Measurements from ENCODE around the gene GNAQ. TPM values are rescaled to one million over a fixed set of nuclear protein-coding genes. Genes with fewer than 3 reads are reported as not detected.

Gene GNAQ
- total RNA-seq, 2 experiments from 2014 or later = 22.4 to 22.7 TPM

DNA sequence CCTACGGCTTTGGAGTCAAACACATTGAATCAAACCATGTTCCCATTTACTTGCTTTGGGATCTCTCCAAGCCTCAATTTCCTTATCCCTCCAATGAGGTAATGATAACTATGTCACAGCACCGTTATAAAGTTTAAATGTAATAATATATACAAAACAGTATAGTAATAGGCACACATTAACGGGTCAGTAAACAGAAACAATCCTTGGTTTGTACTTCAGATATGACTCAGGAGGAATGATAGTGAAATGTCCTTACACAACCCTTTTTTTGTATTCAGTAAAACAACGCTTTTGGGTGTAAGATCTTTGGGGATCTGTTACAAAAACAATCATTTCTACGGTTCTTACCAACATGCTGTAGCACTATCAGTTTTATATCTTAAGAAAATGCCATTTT is 205.0 kb downstream of the GNAQ start:
- no peak overlapping the region for H3K27ac Mint-ChIP-seq
- H3K36me3 Mint-ChIP-seq = peaks cover 10% of the 10 kb centered on the region
- DNase-seq = no peak
- no peak overlapping the region for H3K4me3 Mint-ChIP-seq
- no peaks in the 10 kb centered on the region for H3K9me3 Mint-ChIP-seq
- no peaks in the 10 kb centered on the region for H3K27me3 Mint-ChIP-seq
- peaks cover 49% of the 10 kb centered on the region for H3K4me1 Mint-ChIP-seq

DNA sequence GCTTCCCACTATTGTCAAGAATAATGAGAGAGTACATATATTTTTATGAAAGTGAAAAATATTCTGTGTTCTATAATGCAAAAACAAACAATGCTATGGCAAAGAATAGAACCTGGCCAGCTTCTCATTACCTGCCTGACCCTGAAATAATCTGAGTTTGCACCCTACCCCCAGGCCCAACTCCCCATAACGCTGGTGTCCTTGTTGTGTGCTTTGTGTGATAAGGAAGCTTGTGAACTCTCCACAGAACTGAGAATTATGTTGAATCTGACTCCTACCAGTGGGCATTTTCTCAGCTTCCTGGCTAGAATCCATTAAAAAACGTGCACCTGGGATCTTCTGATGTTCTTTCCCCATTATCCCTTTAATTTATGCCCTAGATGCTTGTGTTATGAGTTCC is 205.5 kb downstream of the GNAQ start:
- H3K27ac Mint-ChIP-seq = no peak overlapping the region
- H3K4me1 Mint-ChIP-seq = peaks cover 44% of the 10 kb centered on the region
- H3K36me3 Mint-ChIP-seq = peaks cover 10% of the 10 kb centered on the region
- H3K9me3 Mint-ChIP-seq = no peaks in the 10 kb centered on the region
- no peaks in the 10 kb centered on the region for H3K27me3 Mint-ChIP-seq
- DNase-seq = no peak
- no peak overlapping the region for H3K4me3 Mint-ChIP-seq

DNA sequence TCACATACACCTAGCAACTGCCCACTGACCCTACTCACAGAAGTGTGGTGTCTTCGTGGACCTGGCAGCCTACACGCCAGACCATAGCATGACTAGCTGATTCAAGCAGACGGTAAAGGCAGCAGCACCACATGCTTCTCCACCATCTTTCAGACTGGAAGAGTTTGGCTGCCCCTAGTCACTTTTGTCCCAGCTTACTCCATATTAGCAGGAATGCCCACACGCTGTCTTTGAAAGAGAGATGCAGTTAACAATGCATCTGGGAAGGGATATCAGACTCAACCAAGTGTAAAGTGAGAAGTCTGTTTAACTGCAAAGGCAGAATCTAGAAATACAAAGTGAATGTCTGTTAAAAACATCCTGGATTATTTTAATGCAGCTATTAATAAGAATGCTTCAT is 206.2 kb downstream of the GNAQ start:
- H3K4me3 Mint-ChIP-seq = no peak overlapping the region
- H3K36me3 Mint-ChIP-seq = peaks cover 10% of the 10 kb centered on the region
- H3K27ac Mint-ChIP-seq = no peak overlapping the region
- no peaks in the 10 kb centered on the region for H3K27me3 Mint-ChIP-seq
- DNase-seq = no peak
- peaks cover 42% of the 10 kb centered on the region for H3K4me1 Mint-ChIP-seq
- no peaks in the 10 kb centered on the region for H3K9me3 Mint-ChIP-seq

- Mint-ChIP-seq H3K27me3 (no peaks in the 10 kb centered on the region), H3K4me3 (no peak overlapping the region), H3K4me1 (peaks cover 18% of the 10 kb centered on the region), H3K27ac (no peak overlapping the region), H3K9me3 (no peaks in the 10 kb centered on the region), H3K36me3 (peaks cover 7% of the 10 kb centered on the region)
- no peak for DNase-seq
Measured at GRCh38 chr9:77820293-77820954, 211.2 kb downstream of the GNAQ start.

- Mint-ChIP-seq H3K4me1 (peaks cover 17% of the 10 kb centered on the region), H3K4me3 (no peak overlapping the region), H3K9me3 (no peaks in the 10 kb centered on the region), H3K36me3 (peaks cover 5% of the 10 kb centered on the region), H3K27ac (no peak overlapping the region), H3K27me3 (no peaks in the 10 kb centered on the region)
- no peak for DNase-seq
Measured at GRCh38 chr9:77819657-77820056, 212.0 kb downstream of the GNAQ start.

GRCh38 chr9:77817590-77818311 is 213.9 kb downstream of the GNAQ start:
- H3K9me3 Mint-ChIP-seq = no peaks in the 10 kb centered on the region
- H3K27me3 Mint-ChIP-seq = no peaks in the 10 kb centered on the region
- H3K4me1 Mint-ChIP-seq = peaks cover 16% of the 10 kb centered on the region
- no peak for DNase-seq
- no peak overlapping the region for H3K27ac Mint-ChIP-seq
- no peak overlapping the region for H3K4me3 Mint-ChIP-seq
- peaks cover 9% of the 10 kb centered on the region for H3K36me3 Mint-ChIP-seq

GRCh38 chr9:77816641-77817341 is 214.8 kb downstream of the GNAQ start:
- DNase-seq = no peak
- Mint-ChIP-seq H3K4me1 (peaks cover 16% of the 10 kb centered on the region), H3K9me3 (no peaks in the 10 kb centered on the region), H3K36me3 (peaks cover 9% of the 10 kb centered on the region), H3K4me3 (no peak overlapping the region), H3K27me3 (no peaks in the 10 kb centered on the region), H3K27ac (no peak overlapping the region)

- H3K27ac Mint-ChIP-seq = no peak overlapping the region
- H3K9me3 Mint-ChIP-seq = no peaks in the 10 kb centered on the region
- peaks cover 11% of the 10 kb centered on the region for H3K36me3 Mint-ChIP-seq
- peaks cover 11% of the 10 kb centered on the region for H3K4me1 Mint-ChIP-seq
- no peak overlapping the region for H3K4me3 Mint-ChIP-seq
- DNase-seq = no peak
- no peaks in the 10 kb centered on the region for H3K27me3 Mint-ChIP-seq
Measured at GRCh38 chr9:77815260-77815659, 216.4 kb downstream of the GNAQ start.

- no peaks in the 10 kb centered on the region for H3K9me3 Mint-ChIP-seq
Measured at GRCh38 chr9:77811832-77812231, 219.8 kb downstream of the GNAQ start.

GRCh38 chr9:77810637-77811119 is 220.9 kb downstream of the GNAQ start:
- H3K27me3 Mint-ChIP-seq = no peaks in the 10 kb centered on the region
- H3K4me3 Mint-ChIP-seq = no peak overlapping the region
- peaks cover 27% of the 10 kb centered on the region for H3K36me3 Mint-ChIP-seq
- H3K9me3 Mint-ChIP-seq = no peaks in the 10 kb centered on the region
- no peak for DNase-seq
- no peak overlapping the region for H3K27ac Mint-ChIP-seq
- H3K4me1 Mint-ChIP-seq = peaks cover 18% of the 10 kb centered on the region

More at GRCh38 chr9:77811832-77812231, 219.8 kb downstream of the GNAQ start:
- DNase-seq = no peak
- no peak overlapping the region for H3K27ac Mint-ChIP-seq
- no peak overlapping the region for H3K4me3 Mint-ChIP-seq
- no peaks in the 10 kb centered on the region for H3K27me3 Mint-ChIP-seq
- H3K4me1 Mint-ChIP-seq = peaks cover 17% of the 10 kb centered on the region
- peaks cover 23% of the 10 kb centered on the region for H3K36me3 Mint-ChIP-seq

- no peak overlapping the region for H3K27ac Mint-ChIP-seq
- no peak for DNase-seq
- no peaks in the 10 kb centered on the region for H3K9me3 Mint-ChIP-seq
- H3K36me3 Mint-ChIP-seq = peaks cover 27% of the 10 kb centered on the region
- H3K4me3 Mint-ChIP-seq = no peak overlapping the region
- H3K27me3 Mint-ChIP-seq = no peaks in the 10 kb centered on the region
- H3K4me1 Mint-ChIP-seq = peaks cover 18% of the 10 kb centered on the region
Measured at GRCh38 chr9:77810047-77810446, 221.6 kb downstream of the GNAQ start.

DNA sequence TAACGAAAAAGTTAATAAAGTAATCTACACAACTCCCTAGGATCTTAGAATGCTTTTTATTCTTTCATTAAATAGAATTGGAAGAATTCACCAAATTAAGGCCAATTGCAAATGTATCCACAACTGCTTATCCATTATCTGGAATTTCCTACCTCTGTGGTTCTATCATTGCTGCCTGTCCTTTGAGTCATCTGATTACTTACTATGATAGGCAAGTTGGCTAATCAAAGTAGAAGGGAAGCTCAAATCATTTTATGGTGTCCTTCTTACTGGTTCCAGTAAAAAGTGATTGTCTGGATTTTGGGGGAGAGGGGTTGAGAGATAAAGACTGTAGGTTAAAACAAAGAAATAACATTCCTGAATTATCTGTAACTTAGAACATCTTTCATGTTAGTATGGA is 222.1 kb downstream of the GNAQ start:
- no peaks in the 10 kb centered on the region for H3K9me3 Mint-ChIP-seq
- H3K4me1 Mint-ChIP-seq = peaks cover 18% of the 10 kb centered on the region
- no peak overlapping the region for H3K4me3 Mint-ChIP-seq
- no peak for DNase-seq
- no peaks in the 10 kb centered on the region for H3K27me3 Mint-ChIP-seq
- peaks cover 31% of the 10 kb centered on the region for H3K36me3 Mint-ChIP-seq
- H3K27ac Mint-ChIP-seq = no peak overlapping the region

DNA sequence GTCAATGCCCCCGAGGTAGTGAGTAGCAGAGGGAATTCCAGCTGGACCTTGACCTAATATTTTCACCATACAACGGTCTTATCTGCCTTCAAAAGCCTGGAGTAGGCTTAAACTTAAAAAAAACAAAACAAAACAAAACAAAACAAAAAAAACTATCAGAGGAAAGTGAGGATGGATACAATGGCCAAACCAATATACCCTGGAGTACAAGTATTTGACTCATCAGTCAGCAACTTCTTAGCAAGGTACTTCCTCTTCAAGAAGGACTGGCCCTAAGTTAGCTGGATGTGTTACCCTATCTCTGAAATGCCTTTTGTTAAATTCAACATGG is 222.9 kb downstream of the GNAQ start:
- Mint-ChIP-seq H3K4me3 (no peak overlapping the region), H3K9me3 (no peaks in the 10 kb centered on the region), H3K36me3 (peaks cover 27% of the 10 kb centered on the region), H3K4me1 (peaks cover 18% of the 10 kb centered on the region), H3K27me3 (no peaks in the 10 kb centered on the region), H3K27ac (no peak overlapping the region)
- no peak for DNase-seq

- no peak for DNase-seq
- Mint-ChIP-seq H3K4me1 (peaks cover 22% of the 10 kb centered on the region), H3K4me3 (no peak overlapping the region), H3K27me3 (no peaks in the 10 kb centered on the region), H3K27ac (no peak overlapping the region), H3K36me3 (peaks cover 29% of the 10 kb centered on the region), H3K9me3 (no peaks in the 10 kb centered on the region)
Measured at GRCh38 chr9:77807846-77808750, 223.5 kb downstream of the GNAQ start.

DNA sequence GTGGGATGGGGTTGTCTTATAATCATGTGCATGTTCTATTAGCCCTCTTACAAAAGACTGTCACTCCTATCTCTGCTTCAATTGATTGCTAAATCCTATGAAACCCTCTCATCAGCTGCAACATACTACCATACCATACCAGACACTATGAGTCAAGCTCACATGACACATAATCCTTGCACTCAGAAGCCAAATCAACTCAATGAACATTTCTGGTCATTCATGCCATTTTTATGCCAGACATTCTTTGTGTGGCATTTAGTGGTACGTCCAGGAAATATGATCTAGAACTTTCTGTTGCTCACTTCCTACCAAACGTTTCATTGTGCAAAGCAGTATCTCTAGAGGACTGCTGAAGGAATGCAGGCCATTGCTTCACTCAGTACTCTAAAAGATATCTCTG is 224.3 kb downstream of the GNAQ start:
- Mint-ChIP-seq H3K4me1 (peaks cover 22% of the 10 kb centered on the region), H3K4me3 (no peak overlapping the region), H3K27ac (no peak overlapping the region), H3K27me3 (no peaks in the 10 kb centered on the region), H3K36me3 (peaks cover 31% of the 10 kb centered on the region), H3K9me3 (no peaks in the 10 kb centered on the region)
- DNase-seq = no peak
